Osteoblast (primary cell): Measurements from ENCODE around the gene SELPLG. TPM values are rescaled to one million over a fixed set of nuclear protein-coding genes. Genes with fewer than 3 reads are reported as not detected.
A peak's percentile ranks its signal among the peaks of the same experiment; 100 is the strongest.
"Not testable (repeated sequence)": the region's sequence is repeated elsewhere in the genome, so short reads cannot be mapped to it uniquely, and the experiment has no call there.

Experiments used
- DNase-seq: peaks from one replicate; pipeline ENCODE4 v3.0.0; 2011; ENCODE audit warnings: low spot score, mixed read lengths; ENCODE audit not compliant: insufficient read length; ENCODE audit errors: missing footprints
- H2AFZ ChIP-seq: 2 replicates; pipeline ENCODE4 v1.6.0; 2011; ENCODE audit warnings: mild to moderate bottlenecking, low read length
- H3K27ac ChIP-seq: 2 replicates; pipeline ENCODE4 v1.5.1; 2011; ENCODE audit warnings: mild to moderate bottlenecking, low read depth, low read length, moderate library complexity
- H3K27me3 ChIP-seq: 2 replicates; pipeline ENCODE4 v1.6.0; 2012; ENCODE audit warnings: mild to moderate bottlenecking, control low read depth, inconsistent platforms, low read length, moderate library complexity; ENCODE audit not compliant: insufficient read depth
- H3K36me3 ChIP-seq: 2 replicates; pipeline ENCODE4 v1.5.1; 2011; ENCODE audit warnings: mild to moderate bottlenecking, low read length, control low read depth, moderate library complexity; ENCODE audit not compliant: insufficient read depth
- H3K4me1 ChIP-seq: 2 replicates; pipeline ENCODE4 v1.5.1; 2011; ENCODE audit warnings: mild to moderate bottlenecking, low read length, control low read depth, moderate library complexity; ENCODE audit not compliant: insufficient read depth
- H3K4me2 ChIP-seq: 2 replicates; pipeline ENCODE4 v1.6.0; 2011; ENCODE audit warnings: mild to moderate bottlenecking, low read length; ENCODE audit not compliant: insufficient read depth
- H3K4me3 ChIP-seq: fragments of 200-600 bp; sonication (generic); 3 replicates; pipeline ENCODE4 v1.5.1; 2012; ENCODE audit warnings: mild to moderate bottlenecking, low read length, inconsistent platforms; ENCODE audit not compliant: insufficient read depth
- H3K79me2 ChIP-seq: 2 replicates; pipeline ENCODE4 v1.6.0; 2012; ENCODE audit warnings: mild to moderate bottlenecking, low read length, control low read depth, inconsistent platforms; ENCODE audit not compliant: insufficient read depth
- H3K9me3 ChIP-seq: 2 replicates; pipeline ENCODE4 v1.5.1; 2011; ENCODE audit warnings: low read depth, low read length, control low read depth
- H4K20me1 ChIP-seq: 2 replicates; pipeline ENCODE4 v1.6.0; 2012; ENCODE audit warnings: mild to moderate bottlenecking, low read length, control low read depth; ENCODE audit not compliant: insufficient read depth
- total RNA-seq: library from RNA; depleted of rRNA; stranded (reverse); fragments of >200 nt; gene quantifications from 2 replicates; pipeline ENCODE4 v1.2.3, GENCODE V29; 2012
- TF ChIP-seq, protein P1 (sequence below): IDR thresholded peaks from 2 replicates; pipeline ENCODE4 v1.5.1; 2011; ENCODE audit warnings: mild to moderate bottlenecking, low read depth, low read length, moderate library complexity; ENCODE audit errors: extremely low read depth

The SELPLG gene
- total RNA-seq, 1 donor = 1.1 TPM

DNA sequence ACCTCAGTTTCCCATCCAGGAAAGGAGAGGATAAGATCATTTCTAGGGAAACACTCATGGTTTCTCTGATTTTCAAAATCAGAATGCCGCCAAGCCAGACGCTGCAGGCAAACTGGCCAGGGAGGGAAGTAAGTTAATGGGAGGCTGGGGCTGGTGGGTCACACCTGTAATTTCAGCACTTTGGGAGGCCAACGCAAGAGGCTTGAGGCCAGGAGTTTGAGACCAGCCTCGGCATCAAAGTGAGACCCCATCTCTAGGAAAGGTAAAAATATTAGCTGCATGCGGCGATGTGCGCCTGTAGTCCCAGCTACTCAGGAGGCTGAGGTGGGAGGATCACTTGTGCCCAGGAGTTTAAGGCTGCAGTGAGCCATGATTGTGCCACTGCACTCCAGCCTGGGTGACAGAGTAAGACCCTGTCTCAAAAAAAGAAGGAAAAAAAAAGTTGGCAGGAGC lies 587 bp downstream of the SELPLG start:
- no peak for DNase-seq
- Histone ChIP-seq H3K4me3 (no peak overlapping the region), H2AFZ (no peak overlapping the region), H3K4me2 (no peak overlapping the region), H3K27me3 (no peaks in the 10 kb centered on the region), H3K4me1 (peaks cover 51% of the 10 kb centered on the region), H3K79me2 (no peaks in the 10 kb centered on the region), H4K20me1 (peaks cover 4% of the 10 kb centered on the region), H3K9me3 (no peaks in the 10 kb centered on the region), H3K36me3 (no peaks in the 10 kb centered on the region), H3K27ac (no peak overlapping the region)
- TF ChIP-seq, protein P1, sequence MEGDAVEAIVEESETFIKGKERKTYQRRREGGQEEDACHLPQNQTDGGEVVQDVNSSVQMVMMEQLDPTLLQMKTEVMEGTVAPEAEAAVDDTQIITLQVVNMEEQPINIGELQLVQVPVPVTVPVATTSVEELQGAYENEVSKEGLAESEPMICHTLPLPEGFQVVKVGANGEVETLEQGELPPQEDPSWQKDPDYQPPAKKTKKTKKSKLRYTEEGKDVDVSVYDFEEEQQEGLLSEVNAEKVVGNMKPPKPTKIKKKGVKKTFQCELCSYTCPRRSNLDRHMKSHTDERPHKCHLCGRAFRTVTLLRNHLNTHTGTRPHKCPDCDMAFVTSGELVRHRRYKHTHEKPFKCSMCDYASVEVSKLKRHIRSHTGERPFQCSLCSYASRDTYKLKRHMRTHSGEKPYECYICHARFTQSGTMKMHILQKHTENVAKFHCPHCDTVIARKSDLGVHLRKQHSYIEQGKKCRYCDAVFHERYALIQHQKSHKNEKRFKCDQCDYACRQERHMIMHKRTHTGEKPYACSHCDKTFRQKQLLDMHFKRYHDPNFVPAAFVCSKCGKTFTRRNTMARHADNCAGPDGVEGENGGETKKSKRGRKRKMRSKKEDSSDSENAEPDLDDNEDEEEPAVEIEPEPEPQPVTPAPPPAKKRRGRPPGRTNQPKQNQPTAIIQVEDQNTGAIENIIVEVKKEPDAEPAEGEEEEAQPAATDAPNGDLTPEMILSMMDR = no peak

DNA sequence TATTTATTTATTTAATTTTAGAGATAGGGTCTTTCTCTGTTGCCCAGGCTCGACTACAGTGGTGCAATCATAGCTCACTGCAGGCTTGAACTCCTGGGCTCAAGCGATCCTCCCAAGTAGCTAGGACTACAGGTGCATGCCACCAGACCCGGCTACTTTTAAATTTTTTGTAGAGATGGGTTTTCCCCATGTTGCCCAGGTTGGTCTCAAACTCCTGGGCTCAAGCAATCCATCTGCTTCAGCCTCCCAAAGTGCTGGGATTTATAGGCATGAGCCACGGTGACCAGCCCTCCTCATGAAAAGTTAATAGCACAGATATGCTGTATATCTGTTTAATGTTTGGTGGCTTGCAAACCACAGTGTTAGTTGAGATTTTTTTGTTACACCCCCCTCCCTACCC lies 2.4 kb downstream of the SELPLG start:
- not testable (repeated sequence) for H2AFZ ChIP-seq, H3K27ac ChIP-seq, H4K20me1 ChIP-seq, DNase-seq, H3K27me3 ChIP-seq, H3K4me3 ChIP-seq, H3K9me3 ChIP-seq, H3K4me2 ChIP-seq, H3K36me3 ChIP-seq, H3K79me2 ChIP-seq
- peaks cover 56% of the 10 kb centered on the region for H3K4me1 ChIP-seq

DNA sequence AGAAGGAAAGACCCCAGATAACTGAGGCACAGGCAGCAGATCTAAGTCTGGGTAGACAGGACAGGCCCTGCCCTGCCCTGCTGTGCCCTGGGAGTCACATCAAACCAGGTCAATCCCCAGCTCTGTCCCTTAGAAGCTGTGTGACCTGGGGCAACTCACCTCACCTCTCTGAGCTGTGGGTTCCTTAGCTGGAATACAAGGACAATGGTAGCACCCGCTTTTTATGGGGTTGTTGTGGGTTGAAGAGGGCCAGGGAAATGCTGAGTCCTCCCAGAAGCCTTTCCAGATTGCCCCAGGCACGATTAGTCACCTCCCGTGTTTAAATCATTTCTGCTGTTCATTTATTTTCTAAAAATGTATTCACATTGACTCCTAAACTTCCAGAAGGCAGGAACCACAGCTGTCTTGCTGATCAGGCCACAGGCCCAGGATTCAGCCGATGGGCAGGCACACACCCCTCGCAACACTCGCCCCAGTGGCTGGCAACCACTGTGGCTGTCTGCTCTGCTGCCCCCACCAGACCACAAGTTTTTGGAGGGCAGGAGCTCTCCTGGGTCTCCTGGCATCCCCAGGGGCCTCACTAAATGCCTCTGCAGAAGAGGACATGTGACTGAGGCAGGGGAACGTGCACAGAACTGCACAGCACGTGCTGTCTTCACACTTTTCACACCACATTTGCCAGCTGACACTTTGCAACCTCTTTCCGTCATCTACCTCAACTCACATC lies 3.0 kb downstream of the SELPLG start:
- TF ChIP-seq, protein P1 = no peak
- Histone ChIP-seq H3K9me3 (no peaks in the 10 kb centered on the region), H3K4me1 (peaks cover 53% of the 10 kb centered on the region), H3K79me2 (no peaks in the 10 kb centered on the region), H3K27me3 (no peaks in the 10 kb centered on the region), H3K36me3 (no peaks in the 10 kb centered on the region), H4K20me1 (peaks cover 2% of the 10 kb centered on the region), H3K27ac (peak overlapping the region; percentile 86), H3K4me2 (peak overlapping the region; percentile 38), H2AFZ (peak overlapping the region; percentile 23), H3K4me3 (no peak overlapping the region)
- DNase-seq = peak; percentile 89

DNA sequence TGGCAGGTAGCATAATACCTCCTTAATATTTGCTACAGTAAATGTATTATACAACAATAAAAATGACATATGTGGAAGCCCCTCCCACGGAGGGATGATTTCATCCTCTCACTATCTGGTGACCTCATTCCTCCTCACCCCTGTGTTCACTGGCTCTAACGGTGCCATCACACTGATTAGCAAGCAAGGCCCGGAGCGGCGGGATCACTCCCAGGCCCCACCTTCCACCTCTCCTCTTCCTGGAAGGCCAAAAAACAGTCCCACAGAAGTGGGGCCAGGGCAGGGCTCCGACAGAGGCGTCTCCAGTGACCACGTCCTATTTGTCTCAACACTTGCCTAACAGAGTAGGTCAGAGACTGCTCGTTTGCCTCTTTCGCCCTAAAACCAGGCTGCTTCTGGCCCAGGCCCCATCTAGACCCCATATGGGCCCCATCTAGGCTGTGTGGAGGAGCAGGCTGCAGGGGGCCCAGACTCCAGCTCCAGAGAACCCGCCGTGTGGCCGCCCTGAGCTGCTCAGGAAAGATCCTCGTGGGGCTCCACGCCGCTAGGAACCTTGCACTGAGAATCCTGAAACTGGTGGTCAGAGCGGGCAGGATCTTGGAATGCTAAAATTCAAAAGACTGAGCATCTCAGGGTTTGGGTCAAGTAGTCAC lies 3.7 kb downstream of the SELPLG start:
- TF ChIP-seq, protein P1 = no peak

More for the DNA sequence above, 3.7 kb downstream of the SELPLG start:
- peak overlapping the region; percentile 38 for H3K4me2 ChIP-seq
- peaks cover 49% of the 10 kb centered on the region for H3K4me1 ChIP-seq
- DNase-seq = peak; percentile 93
- no peaks in the 10 kb centered on the region for H4K20me1 ChIP-seq
- H3K4me3 ChIP-seq = no peak overlapping the region
- H3K79me2 ChIP-seq = no peaks in the 10 kb centered on the region
- no peaks in the 10 kb centered on the region for H3K36me3 ChIP-seq
- H3K27me3 ChIP-seq = no peaks in the 10 kb centered on the region
- H3K27ac ChIP-seq = peak overlapping the region; percentile 86
- no peaks in the 10 kb centered on the region for H3K9me3 ChIP-seq
- peak overlapping the region; percentile 21 for H2AFZ ChIP-seq
